WTC11 (cell line): ENCODE results near the gene NANOS2. TPM values are rescaled to one million over a fixed set of nuclear protein-coding genes. Genes with fewer than 3 reads are reported as not detected.

Experiments
- ATAC-seq: fragments of 200-7000 bp; cut with Tn5 transposase; 2 replicates; pipeline ENCODE4 v1.10.0; 2021; ENCODE audit warnings: mild to moderate bottlenecking, moderate library complexity
- CTCF ChIA-PET: fragments of 300-600 bp; sonication (Branson Sonifier 250); formaldehyde crosslinking; loops from one replicate; lab custom pipeline; 2021; ENCODE audit warnings: antibody characterized with exemption; lab: Charles Lee
- POLR2A ChIA-PET: fragments of 350-600 bp; sonication (Branson Sonifier 250); formaldehyde crosslinking; loops from one replicate; lab custom pipeline; 2021; ENCODE audit warnings: antibody characterized with exemption; lab: Charles Lee
- DNase-seq: peaks from one replicate; pipeline ENCODE4 v3.0.0; 2021; ENCODE audit warnings: low spot score
- H3K27ac Mint-ChIP-seq: 2 replicates; pipeline ENCODE4 v1.8.0; 2021; ENCODE audit warnings: mixed read lengths
- H3K27me3 Mint-ChIP-seq: 2 replicates; pipeline ENCODE4 v1.8.0; 2021; ENCODE audit warnings: low read depth, mild to moderate bottlenecking, moderate library complexity, mixed read lengths
- H3K36me3 Mint-ChIP-seq: 2 replicates; pipeline ENCODE4 v1.8.0; 2021; ENCODE audit warnings: mixed read lengths
- H3K4me1 Mint-ChIP-seq: 2 replicates; pipeline ENCODE4 v1.8.0; 2022; ENCODE audit warnings: mixed read lengths
- H3K4me3 Mint-ChIP-seq: 2 replicates; pipeline ENCODE4 v1.8.0; 2021; ENCODE audit warnings: mild to moderate bottlenecking, moderate library complexity, mixed read lengths
- H3K9me3 Mint-ChIP-seq: 2 replicates; pipeline ENCODE4 v1.8.0; 2021; ENCODE audit warnings: mixed read lengths
- ARID4B ChIP-seq: sonication (generic); formaldehyde crosslinking; IDR thresholded peaks from 2 replicates; pipeline ENCODE4 v1.8.0; 2023; ENCODE audit warnings: missing genetic modification reagents, mild to moderate bottlenecking, borderline replicate concordance
- CDX4 ChIP-seq: fragments of 250-450 bp; sonication (Bioruptor Pico); IDR thresholded peaks from 2 replicates; pipeline ENCODE4 v1.9.0; 2021; ENCODE audit warnings: moderate library complexity, mild to moderate bottlenecking, inconsistent platforms, borderline replicate concordance
- CREM ChIP-seq: sonication (generic); formaldehyde crosslinking; IDR thresholded peaks from 2 replicates; pipeline ENCODE4 v1.8.1; 2022; ENCODE audit warnings: mild to moderate bottlenecking, missing genetic modification reagents, moderate library complexity
- E2F4 ChIP-seq: sonication (generic); formaldehyde crosslinking; IDR thresholded peaks from 2 replicates; pipeline ENCODE4 v1.8.1; 2022; ENCODE audit warnings: low read depth, mild to moderate bottlenecking, moderate library complexity, missing genetic modification reagents, borderline replicate concordance
- GABPB1 ChIP-seq: sonication (generic); formaldehyde crosslinking; IDR thresholded peaks from 2 replicates; pipeline ENCODE4 v1.8.1; 2023; ENCODE audit warnings: mild to moderate bottlenecking, missing genetic modification reagents
- IRF2 ChIP-seq: sonication (generic); formaldehyde crosslinking; IDR thresholded peaks from 2 replicates; pipeline ENCODE4 v1.8.0; 2022; ENCODE audit warnings: low read depth, missing genetic modification reagents, borderline replicate concordance
- KAT7 ChIP-seq: sonication (generic); formaldehyde crosslinking; IDR thresholded peaks from 2 replicates; pipeline ENCODE4 v1.8.1; 2023; ENCODE audit warnings: missing genetic modification reagents, mild to moderate bottlenecking, borderline replicate concordance
- MAX ChIP-seq: sonication (generic); formaldehyde crosslinking; IDR thresholded peaks from 2 replicates; pipeline ENCODE4 v1.8.0; 2022; ENCODE audit warnings: mild to moderate bottlenecking, missing genetic modification reagents
- NR2C2 ChIP-seq: sonication (generic); formaldehyde crosslinking; IDR thresholded peaks from 2 replicates; pipeline ENCODE4 v1.8.0; 2022; ENCODE audit warnings: mild to moderate bottlenecking, missing genetic modification reagents
- RELA ChIP-seq: sonication (generic); formaldehyde crosslinking; IDR thresholded peaks from 2 replicates; pipeline ENCODE4 v1.8.1; 2022; ENCODE audit warnings: missing genetic modification reagents, mild to moderate bottlenecking, borderline replicate concordance
- SP1 ChIP-seq: sonication (generic); formaldehyde crosslinking; conservative IDR thresholded peaks from 2 replicates; pipeline ENCODE4 v1.8.1; 2022; ENCODE audit warnings: missing genetic modification reagents
- TCF7 ChIP-seq: sonication (generic); formaldehyde crosslinking; IDR thresholded peaks from 2 replicates; pipeline ENCODE4 v1.8.0; 2022; ENCODE audit warnings: mild to moderate bottlenecking, low read depth, missing genetic modification reagents, moderate library complexity
- ZBTB21 ChIP-seq: sonication (generic); formaldehyde crosslinking; IDR thresholded peaks from 2 replicates; pipeline ENCODE4 v1.8.1; 2023; ENCODE audit warnings: mild to moderate bottlenecking, missing genetic modification reagents, borderline replicate concordance
- ZBTB43 ChIP-seq: sonication (generic); formaldehyde crosslinking; IDR thresholded peaks from 2 replicates; pipeline ENCODE4 v1.8.1; 2023; ENCODE audit warnings: mild to moderate bottlenecking, missing genetic modification reagents
- ZSCAN18 ChIP-seq: fragments of 250-450 bp; sonication (Bioruptor Pico); IDR thresholded peaks from 2 replicates; pipeline ENCODE4 v2.1.2; 2022; ENCODE audit warnings: mild to moderate bottlenecking, moderate library complexity
- total RNA-seq: library from RNA; stranded (reverse); gene quantifications from 3 replicates; pipeline ENCODE4 v1.2.3, GENCODE V29; 2021

NANOS2 gene
- total RNA-seq, 1 experiment from 2014 or later: 0.13 TPM

GRCh38 chr19:45885556-45886426, 28.8 kb downstream of the NANOS2 start, which contains the start of gene IRF2BP1:
TSS of gene IRF2BP1 (minus strand) at chr19:45886141. CDS start at chr19:45885774, 367 bp downstream.
- peak; percentile 11 for ATAC-seq
- peak; percentile 93 for DNase-seq
- Mint-ChIP-seq H3K4me1 (peaks cover 29% of the 10 kb centered on the region), H3K27me3 (no peaks in the 10 kb centered on the region), H3K36me3 (no peaks in the 10 kb centered on the region), H3K4me3 (peak within 1 kb of the TSS; percentile 94), H3K9me3 (no peaks in the 10 kb centered on the region), H3K27ac (peak within 1 kb of the TSS; percentile 96)
- TF ChIP-seq ZBTB43 (0 out of 2 replicates have a peak, but pooled peaks have one; percentile 56), IRF2 (CRISPR knock-in tag) (0 out of 2 replicates have a peak, but pooled peaks have one; percentile 34), ZSCAN18 (CRISPR knock-in tag) (no peak), TCF7 (CRISPR knock-in tag) (peak; percentile 49; the same call in 1 of the 2 replicates), MAX (no peak; the same call in 1 of the 2 replicates), ZBTB21 (CRISPR knock-in tag) (no peak), CREM (CRISPR knock-in tag) (no peak; the same call in 1 of the 2 replicates), ARID4B (CRISPR knock-in tag) (0 out of 2 replicates have a peak, but pooled peaks have one; percentile 20), NR2C2 (CRISPR knock-in tag) (peak; percentile 55; the same call in 1 of the 2 replicates), E2F4 (CRISPR knock-in tag) (0 out of 2 replicates have a peak, but pooled peaks have one; percentile 46), SP1 (CRISPR knock-in tag) (0 out of 2 replicates have a peak, but pooled peaks have one; percentile 25), RELA (CRISPR knock-in tag) (peak; percentile 26; the same call in 1 of the 2 replicates), KAT7 (CRISPR knock-in tag) (peak; percentile 31; the same call in 1 of the 2 replicates), GABPB1 (0 out of 2 replicates have a peak, but pooled peaks have one; percentile 9), CDX4 (CRISPR knock-in tag) (no peak)
- ChIA-PET CTCF (interaction anchor here (0.7 to 8.5 kb wide), 15 partner anchors 17 to 208 kb away, joined by 3 to 212 read pairs (median 6); partner anchors contain the start of genes DMWD, FOXA3, MYPOP and RSPH6A), POLR2A (interaction anchor here (0.5 to 2.5 kb wide), 10 partner anchors 15 to 371 kb away, joined by 3 to 31 read pairs (median 4); partner anchors contain the start of genes FOXA3, MYPOP, SIX5 and SYMPK)
